GM21717 (cell line): Measurements from ENCODE around the gene PTPRM.

Experiments used
- ATAC-seq: cut with Tn5 transposase; IDR thresholded peaks from one replicate; pipeline ENCODE4 v1.9.1; 2021; ENCODE audit warnings: mild to moderate bottlenecking, moderate library complexity; ENCODE audit not compliant: unreplicated experiment

Gene PTPRM

GRCh38 chr18:8367217-8367988 lies 800.3 kb downstream of the PTPRM start:
- no peak for ATAC-seq

GRCh38 chr18:8368512-8369217 lies 801.5 kb downstream of the PTPRM start:
- ATAC-seq, result no peak

GRCh38 chr18:8373486-8373885 lies 806.4 kb downstream of the PTPRM start:
- ATAC-seq, result no peak

- ATAC-seq, result no peak
These were observed 807.6 kb downstream of the PTPRM start for GRCh38 chr18:8374676-8375075.

GRCh38 chr18:8375249-8375648 lies 808.1 kb downstream of the PTPRM start:
- ATAC-seq, result no peak

- ATAC-seq, result no peak
These were observed 809.0 kb downstream of the PTPRM start for GRCh38 chr18:8376113-8376512.

- ATAC-seq, result no peak
These were observed 812.2 kb downstream of the PTPRM start for GRCh38 chr18:8379187-8379941.

GRCh38 chr18:8380006-8380405 lies 812.9 kb downstream of the PTPRM start:
- ATAC-seq, result no peak

GRCh38 chr18:8380926-8381325 lies 813.8 kb downstream of the PTPRM start:
- no peak for ATAC-seq

GRCh38 chr18:8381821-8382459 lies 814.8 kb downstream of the PTPRM start:
- ATAC-seq, result no peak

- no peak for ATAC-seq
These were observed 818.3 kb downstream of the PTPRM start for GRCh38 chr18:8385400-8385799.

- ATAC-seq, result no peak
These were observed 819.7 kb downstream of the PTPRM start for GRCh38 chr18:8386669-8387380.

GRCh38 chr18:8389391-8390340 lies 822.5 kb downstream of the PTPRM start:
- no peak for ATAC-seq

- no peak for ATAC-seq
These were observed 824.0 kb downstream of the PTPRM start for GRCh38 chr18:8391068-8391467.

- no peak for ATAC-seq
These were observed 829.1 kb downstream of the PTPRM start for GRCh38 chr18:8396254-8396653.

- no peak for ATAC-seq
These were observed 829.9 kb downstream of the PTPRM start for GRCh38 chr18:8397034-8397433.

- ATAC-seq, result no peak
These were observed 832.0 kb downstream of the PTPRM start for GRCh38 chr18:8399138-8399537.

GRCh38 chr18:8400193-8400752 lies 833.2 kb downstream of the PTPRM start:
- no peak for ATAC-seq

- no peak for ATAC-seq
These were observed 833.7 kb downstream of the PTPRM start for GRCh38 chr18:8400825-8401224.
